Naive thymus-derived CD4-positive, alpha-beta T cell (primary cell): ENCODE results near the gene HDAC4. TPM values are rescaled to one million over a fixed set of nuclear protein-coding genes. Genes with fewer than 3 reads are reported as not detected.

Source experiments
- ATAC-seq: fragments of 150-1000 bp; cut with Tn5 transposase; 2 replicates; pipeline ENCODE4 v1.10.0; 2021; ENCODE audit warnings: mild to moderate bottlenecking, moderate library complexity
- CTCF ChIA-PET: fragments of 350-600 bp; sonication (Branson Sonifier 250); formaldehyde crosslinking; loops from one replicate; lab custom pipeline; 2021; ENCODE audit warnings: antibody characterized with exemption; lab: Charles Lee
- POLR2A ChIA-PET: fragments of 350-600 bp; sonication (Branson Sonifier 250); formaldehyde crosslinking; loops from one replicate; lab custom pipeline; 2021; ENCODE audit warnings: antibody characterized with exemption, inconsistent platforms; lab: Charles Lee
- DNase-seq, 9 donors: peaks; one replicate each; pipeline versions ENCODE4 v3.0.0 to v3.0.0-alpha.2; 2020 to 2022; ENCODE audit warnings: mixed read lengths in 1 of 9
- H3K27ac ChIP-seq: one replicate; pipeline ENCODE4 v1.7.0; 2013; ENCODE audit warnings: mild to moderate bottlenecking, low read depth, low read length, moderate library complexity
- H3K27me3 ChIP-seq, 2 donors: one replicate each; pipeline ENCODE4 v1.7.0; 2013; ENCODE audit warnings: low read length in 2 of 2, mild to moderate bottlenecking in 2 of 2, moderate library complexity in 2 of 2; ENCODE audit not compliant: control insufficient read depth in 2 of 2, insufficient read depth in 2 of 2
- H3K36me3 ChIP-seq, 3 experiments: 1 replicate in 2 of 3; 2 replicates in 1 of 3; pipeline ENCODE4 v1.7.0; 2013; ENCODE audit warnings: low read length in 3 of 3, mild to moderate bottlenecking in 3 of 3, moderate library complexity in 1 of 3; ENCODE audit not compliant: insufficient read depth in 3 of 3, control insufficient read depth in 2 of 3
- H3K4me1 ChIP-seq, 2 donors: one replicate each; pipeline ENCODE4 v1.7.0; 2013; ENCODE audit warnings: low read length in 2 of 2, mild to moderate bottlenecking in 2 of 2, moderate library complexity in 1 of 2; ENCODE audit not compliant: control insufficient read depth in 2 of 2, insufficient read depth in 2 of 2
- H3K4me3 ChIP-seq: 2 replicates; pipeline ENCODE4 v1.7.0; 2013; ENCODE audit warnings: mild to moderate bottlenecking, low read length
- H3K9me3 ChIP-seq, 3 experiments: 1 replicate in 2 of 3; 2 replicates in 1 of 3; pipeline ENCODE4 v1.7.0; 2013; ENCODE audit warnings: low read length in 3 of 3; ENCODE audit not compliant: control insufficient read depth in 2 of 3
- H3K27ac Mint-ChIP-seq, 9 donors: one replicate each; pipeline ENCODE4 v1.8.0; 2020 to 2022; ENCODE audit warnings: mixed read lengths in 9 of 9, mild to moderate bottlenecking in 8 of 9, moderate library complexity in 5 of 9, inconsistent platforms in 2 of 9
- H3K27me3 Mint-ChIP-seq, 5 donors: one replicate each; pipeline ENCODE4 v1.8.0; 2021 to 2022; ENCODE audit warnings: mixed read lengths in 5 of 5, mild to moderate bottlenecking in 1 of 5
- H3K36me3 Mint-ChIP-seq, 5 donors: one replicate each; pipeline ENCODE4 v1.8.0; 2020 to 2022; ENCODE audit warnings: mixed read lengths in 5 of 5, mild to moderate bottlenecking in 3 of 5, inconsistent platforms in 1 of 5
- H3K4me1 Mint-ChIP-seq, 7 donors: one replicate each; pipeline ENCODE4 v1.8.0; 2020 to 2022; ENCODE audit warnings: mixed read lengths in 7 of 7, mild to moderate bottlenecking in 3 of 7, inconsistent platforms in 1 of 7
- H3K4me3 Mint-ChIP-seq, 10 donors: one replicate each; pipeline ENCODE4 v1.8.0; 2020 to 2022; ENCODE audit warnings: mild to moderate bottlenecking in 10 of 10, mixed read lengths in 10 of 10, moderate library complexity in 6 of 10, inconsistent platforms in 2 of 10
- H3K9me3 Mint-ChIP-seq, 11 donors: one replicate each; pipeline ENCODE4 v1.8.0; 2020 to 2022; ENCODE audit warnings: mixed read lengths in 11 of 11, mild to moderate bottlenecking in 4 of 11, inconsistent platforms in 1 of 11, moderate library complexity in 1 of 11
- intact Hi-C, 2 donors: fragments of 100-400 bp; cut with micrococcal nuclease; formaldehyde crosslinking; loops; one replicate each; pipeline ENCODE4 v1.15.1; 2023
- polyA plus RNA-seq, 2 donors: library from polyadenylated mRNA; unstranded; fragments of 300-500 nt; fragmentation: Illumina TruSeq; gene quantifications; one replicate each; pipeline ENCODE4 v1.2.3, GENCODE V29; 2021
- total RNA-seq, 6 experiments: library from RNA in 5 of 6; stranded (reverse) in 5 of 6; gene quantifications; 1 replicate in 5 of 6; 2 replicates in 1 of 6; pipeline ENCODE4 v1.2.3 and lab custom pipeline; 2021 to 2026

Gene HDAC4
- total and polyA plus RNA-seq, 7 experiments from 2014 or later = 7.4 to 101 (median 55.3) TPM

GRCh38 chr2:239152239-239152915, 248.4 kb downstream of the HDAC4 start:
- Histone ChIP-seq H3K27me3 (no peaks in the 10 kb centered on the region), H3K36me3 (peaks cover 3 to 60% (median 6%) of the 10 kb centered on the region in 3 experiments), H3K9me3 (peaks cover 0 to 22% (median 14%) of the 10 kb centered on the region in 3 experiments), H3K4me1 (peaks cover 8 to 20% of the 10 kb centered on the region in 2 donors), H3K4me3 (no peak overlapping the region), H3K27ac (peak overlapping the region; percentile 0)
- ATAC-seq (no peak), DNase-seq (peak in 1 of 9 donors; percentile 8)
- Mint-ChIP-seq H3K27me3 (no peaks in the 10 kb centered on the region), H3K4me3 (no peak overlapping the region), H3K36me3 (peaks cover 22 to 76% (median 58%) of the 10 kb centered on the region in 5 donors), H3K4me1 (peaks cover 9 to 37% (median 24%) of the 10 kb centered on the region in 7 donors), H3K9me3 (peaks cover 0 to 26% (median 9%) of the 10 kb centered on the region in 11 donors), H3K27ac (peak overlapping the region in 5 of 9 donors; percentile 21 to 80 (median 55))
- CTCF ChIA-PET = no interaction called here
- intact Hi-C loops = no loop called here
- POLR2A ChIA-PET = interaction anchor here (0.8 kb wide), 1 partner anchor 9 kb away, joined by 3 read pairs; no protein-coding TSS in a partner anchor

GRCh38 chr2:239151201-239152131, 249.4 kb downstream of the HDAC4 start:
- DNase-seq = peak in 1 of 9 donors; percentile 0
- POLR2A ChIA-PET = no interaction called here

GRCh38 chr2:239150125-239151011, 250.5 kb downstream of the HDAC4 start:
- peaks cover 0 to 26% (median 9%) of the 10 kb centered on the region in 11 donors for H3K9me3 Mint-ChIP-seq
- peaks cover 9 to 36% (median 25%) of the 10 kb centered on the region in 7 donors for H3K4me1 Mint-ChIP-seq
- H3K4me3 Mint-ChIP-seq = peak overlapping the region in 6 of 10 donors; percentile 19 to 54 (median 41)
- H3K4me1 ChIP-seq = peaks cover 8 to 20% of the 10 kb centered on the region in 2 donors
- DNase-seq (peak in 8 of 9 donors; percentile 8 to 73 (median 53)), ATAC-seq (peak; percentile 81)
- H3K9me3 ChIP-seq = peaks cover 0 to 22% (median 14%) of the 10 kb centered on the region in 3 experiments
- ChIA-PET CTCF (no interaction called here), POLR2A (interaction anchor here (0.7 kb wide), 1 partner anchor 74 kb away, joined by 3 read pairs; no protein-coding TSS in a partner anchor)
- H3K27me3 ChIP-seq = no peaks in the 10 kb centered on the region
- H3K36me3 ChIP-seq = peaks cover 3 to 63% (median 5%) of the 10 kb centered on the region in 3 experiments
- intact Hi-C loops = loop anchor here in 1 of 2 donors (2.0 kb wide), 1 partner anchor 250 kb away; the partner anchor contains the start of gene HDAC4
- no peak overlapping the region for H3K4me3 ChIP-seq
- peak overlapping the region; percentile 79 to 95 (median 88) for H3K27ac Mint-ChIP-seq
- H3K27me3 Mint-ChIP-seq = no peaks in the 10 kb centered on the region
- H3K27ac ChIP-seq = peak overlapping the region; percentile 39
- peaks cover 18 to 70% (median 60%) of the 10 kb centered on the region in 5 donors for H3K36me3 Mint-ChIP-seq

More at GRCh38 chr2:239151201-239152131, 249.4 kb downstream of the HDAC4 start:
- Mint-ChIP-seq H3K27ac (peak overlapping the region; percentile 79 to 95 (median 88)), H3K4me3 (peak overlapping the region in 2 of 10 donors; percentile 42 to 54), H3K36me3 (peaks cover 22 to 71% (median 58%) of the 10 kb centered on the region in 5 donors), H3K4me1 (peaks cover 9 to 37% (median 25%) of the 10 kb centered on the region in 7 donors), H3K27me3 (no peaks in the 10 kb centered on the region), H3K9me3 (peaks cover 0 to 26% (median 9%) of the 10 kb centered on the region in 11 donors)
- H3K4me1 ChIP-seq = peaks cover 8 to 20% of the 10 kb centered on the region in 2 donors
- intact Hi-C loops = loop anchor here in 1 of 2 donors (2.0 kb wide), 1 partner anchor 249 kb away; the partner anchor contains the start of gene HDAC4
- CTCF ChIA-PET = interaction anchor here (0.8 kb wide), 1 partner anchor 147 kb away, joined by 3 read pairs; no protein-coding TSS in a partner anchor
- H3K27ac ChIP-seq = peak overlapping the region; percentile 39
- peaks cover 0 to 22% (median 14%) of the 10 kb centered on the region in 3 experiments for H3K9me3 ChIP-seq
- no peak overlapping the region for H3K4me3 ChIP-seq
- peaks cover 3 to 64% (median 6%) of the 10 kb centered on the region in 3 experiments for H3K36me3 ChIP-seq
- no peaks in the 10 kb centered on the region for H3K27me3 ChIP-seq
- ATAC-seq = no peak

GRCh38 chr2:239149501-239149900, 251.3 kb downstream of the HDAC4 start:
- POLR2A ChIA-PET = interaction anchor here (0.7 kb wide), 2 partner anchors 73 to 76 kb away, joined by 3 read pairs; no protein-coding TSS in a partner anchor
- Mint-ChIP-seq H3K27ac (peak overlapping the region in 3 of 9 donors; percentile 70 to 79 (median 72)), H3K36me3 (peaks cover 18 to 68% (median 57%) of the 10 kb centered on the region in 5 donors), H3K9me3 (peaks cover 0 to 26% (median 9%) of the 10 kb centered on the region in 11 donors), H3K27me3 (no peaks in the 10 kb centered on the region), H3K4me1 (peaks cover 9 to 33% (median 25%) of the 10 kb centered on the region in 7 donors), H3K4me3 (no peak overlapping the region)
- DNase-seq = no peak
- Histone ChIP-seq H3K9me3 (peaks cover 0 to 22% (median 14%) of the 10 kb centered on the region in 3 experiments), H3K36me3 (peaks cover 0 to 63% (median 3%) of the 10 kb centered on the region in 3 experiments), H3K4me3 (no peak overlapping the region), H3K27me3 (no peaks in the 10 kb centered on the region), H3K27ac (no peak overlapping the region), H3K4me1 (peaks cover 8 to 20% of the 10 kb centered on the region in 2 donors)
- CTCF ChIA-PET = no interaction called here
- no peak for ATAC-seq
- intact Hi-C loops = loop anchor here in 1 of 2 donors (10.0 kb wide), 1 partner anchor 245 kb away; no protein-coding TSS in a partner anchor

- no peak for ATAC-seq
- peaks cover 0 to 25% (median 9%) of the 10 kb centered on the region in 11 donors for H3K9me3 Mint-ChIP-seq
- peaks cover 9 to 37% (median 25%) of the 10 kb centered on the region in 7 donors for H3K4me1 Mint-ChIP-seq
- no peaks in the 10 kb centered on the region for H3K27me3 Mint-ChIP-seq
- peaks cover 0 to 22% (median 14%) of the 10 kb centered on the region in 3 experiments for H3K9me3 ChIP-seq
- no peak for DNase-seq
- no peak overlapping the region for H3K4me3 ChIP-seq
- no peak overlapping the region for H3K27ac ChIP-seq
- H3K27ac Mint-ChIP-seq = peak overlapping the region in 6 of 9 donors; percentile 48 to 85 (median 68)
- H3K4me3 Mint-ChIP-seq = no peak overlapping the region
- peaks cover 8 to 20% of the 10 kb centered on the region in 2 donors for H3K4me1 ChIP-seq
- no peaks in the 10 kb centered on the region for H3K27me3 ChIP-seq
- peaks cover 0 to 64% (median 3%) of the 10 kb centered on the region in 3 experiments for H3K36me3 ChIP-seq
- CTCF ChIA-PET = no interaction called here
- intact Hi-C loops = loop anchor here in 1 of 2 donors (10.0 kb wide), 1 partner anchor 246 kb away; no protein-coding TSS in a partner anchor
- H3K36me3 Mint-ChIP-seq = peaks cover 16 to 67% (median 54%) of the 10 kb centered on the region in 5 donors
- POLR2A ChIA-PET = interaction anchor here (0.6 kb wide), 1 partner anchor 1552 kb away, joined by 3 read pairs; no protein-coding TSS in a partner anchor
Measured at GRCh38 chr2:239148495-239149200, 252.2 kb downstream of the HDAC4 start.
